Heart left ventricle (tissue), 13 donors: ENCODE measurements around the gene RNFT2.

Experiments used
- CTCF ChIP-seq, 12 donors: fragments of 200-600 bp; sonication (generic) in 4 of 12; IDR thresholded peaks; one replicate each; pipeline versions ENCODE4 v1.5.0 to v1.8.0; 2018 to 2022; ENCODE audit warnings: antibody characterized with exemption in 12 of 12, mild to moderate bottlenecking in 5 of 12
- POLR2A ChIP-seq, 2 donors: fragments of 450-650 bp; IDR thresholded peaks; one replicate each; pipeline ENCODE4 v1.6.1; 2017; ENCODE audit warnings: antibody characterized with exemption in 2 of 2, mild to moderate bottlenecking in 2 of 2, moderate library complexity in 2 of 2
- donor health status: ischemic (EF 13 %, LVEDD 7.1; RV severe dilation, severe dysfunction).
- donor health status: DM: no; HTN: yes; CAD: no.
- donor health status: DM: no; HTN: no; CAD: no.
- donor health status: ischemic (EF 25% LVEDD 6.9; RV normal size, moderate dysfunction).
- donor health status: ischemic (EF 25% LVEDD 5.7; RV mildly dilated, moderate dysfunction).
- donor health status: ischemic (EF 35%, LVEDD 5.7; RV mildly dilated, moderate dysfunction).
- donor health status: nonischemic (EF 11% LVEDD 7.7; RV severe dilation, severe dysfunction).
- donor health status: DM: yes; HTN: yes; CAD: no.
- donor health status: PGD.
- donor health status: ischemic (EF 29% LVEDD 5.4; RV normal size, mild dysfunction).
- donor health status: nonischemic (EF 23%, LVEDD 6.1; RV moderate dilation, normal function).

GRCh38 chr12:116901612-116902011 is 163.5 kb downstream of the RNFT2 start:
- TF ChIP-seq CTCF (IDR thresholded peaks at IDR 0.05) (no peak), POLR2A (IDR thresholded peaks at IDR 0.05) (no peak)
